Glutamatergic neuron (in vitro differentiated cells): Measurements from ENCODE around the gene TIE1. TPM values are rescaled to one million over a fixed set of nuclear protein-coding genes. Genes with fewer than 3 reads are reported as not detected.

Experiments
- DNase-seq: peaks from one replicate; pipeline ENCODE4 v3.0.0; 2022
- H3K27ac Mint-ChIP-seq: one replicate; pipeline ENCODE4 v1.8.0; 2020; ENCODE audit warnings: mild to moderate bottlenecking, mixed read lengths, inconsistent platforms; ENCODE audit not compliant: unreplicated experiment
- H3K27me3 Mint-ChIP-seq: one replicate; pipeline ENCODE4 v1.8.0; 2020; ENCODE audit warnings: mild to moderate bottlenecking, moderate library complexity, mixed read lengths, inconsistent platforms; ENCODE audit not compliant: unreplicated experiment
- H3K36me3 Mint-ChIP-seq: one replicate; pipeline ENCODE4 v1.8.0; 2020; ENCODE audit warnings: mild to moderate bottlenecking, mixed read lengths, inconsistent platforms; ENCODE audit not compliant: unreplicated experiment
- H3K4me1 Mint-ChIP-seq: one replicate; pipeline ENCODE4 v1.8.0; 2020; ENCODE audit warnings: mild to moderate bottlenecking, low read depth, mixed read lengths, inconsistent platforms; ENCODE audit not compliant: unreplicated experiment
- H3K4me3 Mint-ChIP-seq: one replicate; pipeline ENCODE4 v1.8.0; 2020; ENCODE audit warnings: mild to moderate bottlenecking, mixed read lengths, inconsistent platforms; ENCODE audit not compliant: unreplicated experiment
- H3K9me3 Mint-ChIP-seq: one replicate; pipeline ENCODE4 v1.8.0; 2020; ENCODE audit warnings: mild to moderate bottlenecking, moderate library complexity, mixed read lengths, inconsistent platforms; ENCODE audit not compliant: unreplicated experiment
- total RNA-seq: library from RNA; stranded (reverse); fragmentation: NEBNext Ultra II Directional; extraction: Animal tissue kit (Norgen Biotek cat#: 25700); gene quantifications from one replicate; pipeline ENCODE4 v1.2.1, GENCODE V29; 2021; ENCODE audit not compliant: unreplicated experiment
- TF ChIP-seq, protein P1 (sequence below): fragments of 200-600 bp; sonication (generic); IDR thresholded peaks from one replicate; pipeline ENCODE4 v1.5.0; 2021; ENCODE audit not compliant: partially characterized antibody, unreplicated experiment

The TIE1 gene
- total RNA-seq, 1 donor from 2014 or later = 11.3 TPM

DNA sequence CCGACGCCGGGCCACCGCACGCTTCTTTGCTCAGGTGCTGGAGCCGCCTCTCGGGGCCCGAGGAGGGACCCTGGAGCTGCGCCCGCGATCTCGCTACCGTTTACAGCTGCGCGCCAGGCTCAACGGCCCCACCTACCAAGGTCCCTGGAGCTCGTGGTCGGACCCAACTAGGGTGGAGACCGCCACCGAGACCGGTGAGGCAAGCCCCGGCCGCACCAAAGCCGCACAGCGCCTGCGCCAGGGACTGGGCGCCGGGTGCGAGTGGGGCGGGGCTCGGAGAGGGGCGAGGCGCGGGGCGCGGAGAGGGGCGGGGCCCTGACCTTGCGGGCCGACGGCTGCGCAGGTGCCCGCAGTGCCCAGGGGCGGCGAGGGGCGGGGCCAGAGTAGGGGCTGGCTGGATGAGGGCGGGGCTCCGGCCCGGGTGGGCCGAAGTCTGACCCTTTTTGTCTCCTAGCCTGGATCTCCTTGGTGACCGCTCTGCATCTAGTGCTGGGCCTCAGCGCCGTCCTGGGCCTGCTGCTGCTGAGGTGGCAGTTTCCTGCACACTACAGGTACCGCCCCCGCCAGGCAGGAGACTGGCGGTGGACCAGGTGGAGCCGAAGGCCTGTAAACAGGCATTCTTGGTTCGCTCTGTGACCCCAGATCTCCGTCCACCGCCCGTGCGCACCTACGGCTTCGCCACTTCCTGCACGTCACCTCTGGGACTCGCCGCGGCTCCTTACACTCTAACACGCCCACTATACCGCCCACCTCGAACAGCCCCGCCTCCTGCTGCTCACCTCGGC is 48.2 kb downstream of the TIE1 start:
- Mint-ChIP-seq H3K4me3 (peak overlapping the region; percentile 82), H3K27me3 (peaks cover 3% of the 10 kb centered on the region), H3K36me3 (no peaks in the 10 kb centered on the region), H3K27ac (peak overlapping the region; percentile 92), H3K9me3 (peaks cover 7% of the 10 kb centered on the region), H3K4me1 (peaks cover 16% of the 10 kb centered on the region)
- DNase-seq = peak; percentile 97
- TF ChIP-seq, protein P1, sequence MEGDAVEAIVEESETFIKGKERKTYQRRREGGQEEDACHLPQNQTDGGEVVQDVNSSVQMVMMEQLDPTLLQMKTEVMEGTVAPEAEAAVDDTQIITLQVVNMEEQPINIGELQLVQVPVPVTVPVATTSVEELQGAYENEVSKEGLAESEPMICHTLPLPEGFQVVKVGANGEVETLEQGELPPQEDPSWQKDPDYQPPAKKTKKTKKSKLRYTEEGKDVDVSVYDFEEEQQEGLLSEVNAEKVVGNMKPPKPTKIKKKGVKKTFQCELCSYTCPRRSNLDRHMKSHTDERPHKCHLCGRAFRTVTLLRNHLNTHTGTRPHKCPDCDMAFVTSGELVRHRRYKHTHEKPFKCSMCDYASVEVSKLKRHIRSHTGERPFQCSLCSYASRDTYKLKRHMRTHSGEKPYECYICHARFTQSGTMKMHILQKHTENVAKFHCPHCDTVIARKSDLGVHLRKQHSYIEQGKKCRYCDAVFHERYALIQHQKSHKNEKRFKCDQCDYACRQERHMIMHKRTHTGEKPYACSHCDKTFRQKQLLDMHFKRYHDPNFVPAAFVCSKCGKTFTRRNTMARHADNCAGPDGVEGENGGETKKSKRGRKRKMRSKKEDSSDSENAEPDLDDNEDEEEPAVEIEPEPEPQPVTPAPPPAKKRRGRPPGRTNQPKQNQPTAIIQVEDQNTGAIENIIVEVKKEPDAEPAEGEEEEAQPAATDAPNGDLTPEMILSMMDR = peak; percentile 12

DNA sequence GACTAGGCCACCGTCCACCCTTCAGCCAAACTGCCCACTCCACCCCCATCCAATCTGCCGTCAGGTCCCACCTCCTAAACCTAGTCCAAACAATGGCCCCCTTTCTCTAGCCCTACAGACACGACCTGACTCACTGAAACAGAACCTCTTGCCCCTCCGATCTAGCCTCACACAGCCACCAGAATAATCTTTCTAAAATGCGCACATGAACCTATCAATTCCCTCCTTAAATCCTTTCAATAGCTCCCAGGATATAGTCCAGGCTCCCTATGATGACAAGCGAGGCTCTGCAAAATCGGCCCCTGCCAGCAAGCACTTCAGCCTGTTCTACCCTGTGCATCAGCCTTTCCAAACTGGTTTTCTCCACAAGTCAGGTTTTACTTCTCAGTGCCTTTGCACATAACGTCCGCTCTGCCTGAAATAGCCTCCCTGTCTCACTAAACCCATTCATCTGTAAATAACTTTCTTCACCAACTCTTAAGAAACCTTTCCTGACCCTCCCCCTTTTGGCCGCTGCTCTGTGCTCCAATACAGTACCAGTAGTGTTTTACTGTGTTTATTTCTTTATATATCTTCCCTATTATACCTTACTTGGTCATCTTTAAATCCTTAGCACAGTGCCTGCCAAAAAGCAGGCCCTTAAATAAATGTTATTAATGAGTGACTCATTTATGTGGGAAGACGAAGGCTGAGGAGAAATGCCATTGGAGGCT is 49.0 kb downstream of the TIE1 start:
- Mint-ChIP-seq H3K4me1 (peaks cover 16% of the 10 kb centered on the region), H3K27ac (peak overlapping the region; percentile 92), H3K36me3 (no peaks in the 10 kb centered on the region), H3K27me3 (peaks cover 3% of the 10 kb centered on the region), H3K4me3 (peak overlapping the region; percentile 82), H3K9me3 (peaks cover 7% of the 10 kb centered on the region)
- TF ChIP-seq, protein P1 = no peak
- DNase-seq = no peak

GRCh38 chr1:43350976-43351375 is 50.2 kb downstream of the TIE1 start:
- Mint-ChIP-seq H3K27ac (no peak overlapping the region), H3K4me3 (no peak overlapping the region), H3K27me3 (peaks cover 3% of the 10 kb centered on the region), H3K9me3 (peaks cover 7% of the 10 kb centered on the region), H3K4me1 (peaks cover 16% of the 10 kb centered on the region), H3K36me3 (no peaks in the 10 kb centered on the region)
- DNase-seq = no peak
- TF ChIP-seq, protein P1 = no peak

- no peak overlapping the region for H3K4me3 Mint-ChIP-seq
- H3K27me3 Mint-ChIP-seq = peaks cover 3% of the 10 kb centered on the region
- no peak overlapping the region for H3K27ac Mint-ChIP-seq
- H3K36me3 Mint-ChIP-seq = no peaks in the 10 kb centered on the region
- TF ChIP-seq, protein P1 = no peak
- peaks cover 13% of the 10 kb centered on the region for H3K4me1 Mint-ChIP-seq
- H3K9me3 Mint-ChIP-seq = peaks cover 7% of the 10 kb centered on the region
- DNase-seq = no peak
These were observed 50.9 kb downstream of the TIE1 start for GRCh38 chr1:43351421-43352350.
